Measurements from ENCODE around the gene SCG5.

SCG5 gene

GRCh38 chr15:32733281-32733680 is 91.8 kb downstream of the SCG5 start:
- TF ChIP-seq, protein P1, sequence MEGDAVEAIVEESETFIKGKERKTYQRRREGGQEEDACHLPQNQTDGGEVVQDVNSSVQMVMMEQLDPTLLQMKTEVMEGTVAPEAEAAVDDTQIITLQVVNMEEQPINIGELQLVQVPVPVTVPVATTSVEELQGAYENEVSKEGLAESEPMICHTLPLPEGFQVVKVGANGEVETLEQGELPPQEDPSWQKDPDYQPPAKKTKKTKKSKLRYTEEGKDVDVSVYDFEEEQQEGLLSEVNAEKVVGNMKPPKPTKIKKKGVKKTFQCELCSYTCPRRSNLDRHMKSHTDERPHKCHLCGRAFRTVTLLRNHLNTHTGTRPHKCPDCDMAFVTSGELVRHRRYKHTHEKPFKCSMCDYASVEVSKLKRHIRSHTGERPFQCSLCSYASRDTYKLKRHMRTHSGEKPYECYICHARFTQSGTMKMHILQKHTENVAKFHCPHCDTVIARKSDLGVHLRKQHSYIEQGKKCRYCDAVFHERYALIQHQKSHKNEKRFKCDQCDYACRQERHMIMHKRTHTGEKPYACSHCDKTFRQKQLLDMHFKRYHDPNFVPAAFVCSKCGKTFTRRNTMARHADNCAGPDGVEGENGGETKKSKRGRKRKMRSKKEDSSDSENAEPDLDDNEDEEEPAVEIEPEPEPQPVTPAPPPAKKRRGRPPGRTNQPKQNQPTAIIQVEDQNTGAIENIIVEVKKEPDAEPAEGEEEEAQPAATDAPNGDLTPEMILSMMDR (conservative IDR thresholded peaks at IDR 0.05; ENCODE audit: control insufficient read depth, insufficient read depth, low read depth, low read length), result no peak
- DNase-seq (ENCODE audit: low read depth), result no peak
- no peak overlapping the region for H3K4me3 ChIP-seq (ENCODE audit: control insufficient read depth, low read depth, low read length)

- H3K4me3 ChIP-seq (ENCODE audit: control insufficient read depth, low read depth, low read length), result no peak overlapping the region
- TF ChIP-seq, protein P1 (conservative IDR thresholded peaks at IDR 0.05; ENCODE audit: control insufficient read depth, insufficient read depth, low read depth, low read length), result no peak
- no peak for DNase-seq (ENCODE audit: low read depth)
Measured at GRCh38 chr15:32735989-32736700, 94.6 kb downstream of the SCG5 start.

GRCh38 chr15:32736701-32737061 is 95.2 kb downstream of the SCG5 start:
- DNase-seq (ENCODE audit: low read depth), result no peak
- TF ChIP-seq, protein P1 (conservative IDR thresholded peaks at IDR 0.05; ENCODE audit: control insufficient read depth, insufficient read depth, low read depth, low read length), result no peak

DNA sequence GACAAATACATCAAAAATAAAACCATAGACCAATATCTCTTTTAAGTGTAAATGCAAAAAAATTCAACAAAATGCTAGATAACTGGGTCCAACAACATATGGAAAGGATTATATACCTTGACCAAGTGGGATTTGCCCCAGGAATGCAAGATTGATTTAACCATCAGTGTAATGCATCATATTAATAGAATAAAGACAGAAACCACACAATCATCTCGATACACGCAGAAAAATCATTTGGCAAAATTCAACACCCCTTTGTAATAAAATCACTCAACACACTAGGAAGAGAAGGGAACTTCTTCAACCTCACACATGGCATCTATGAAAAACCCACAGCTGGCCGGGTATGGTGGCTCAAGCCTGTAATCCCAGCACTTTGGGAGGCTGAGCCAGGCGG is 95.8 kb downstream of the SCG5 start:
- TF ChIP-seq, protein P1 (conservative IDR thresholded peaks at IDR 0.05; ENCODE audit: control insufficient read depth, insufficient read depth, low read depth, low read length), result no peak
- no peak for DNase-seq (ENCODE audit: low read depth)
- no peak overlapping the region for H3K4me3 ChIP-seq (ENCODE audit: control insufficient read depth, low read depth, low read length)

More at GRCh38 chr15:32736701-32737061, 95.2 kb downstream of the SCG5 start:
- H3K4me3 ChIP-seq (ENCODE audit: control insufficient read depth, low read depth, low read length), result no peak overlapping the region

- no peak overlapping the region for H3K4me3 ChIP-seq (ENCODE audit: control insufficient read depth, low read depth, low read length)
- TF ChIP-seq, protein P1 (conservative IDR thresholded peaks at IDR 0.05; ENCODE audit: control insufficient read depth, insufficient read depth, low read depth, low read length), result no peak
- DNase-seq (ENCODE audit: low read depth), result no peak
Measured at GRCh38 chr15:32738666-32739065, 97.2 kb downstream of the SCG5 start.

- no peak overlapping the region for H3K4me3 ChIP-seq (ENCODE audit: control insufficient read depth, low read depth, low read length)
- no peak for DNase-seq (ENCODE audit: low read depth)
- TF ChIP-seq, protein P1 (conservative IDR thresholded peaks at IDR 0.05; ENCODE audit: control insufficient read depth, insufficient read depth, low read depth, low read length), result no peak
Measured at GRCh38 chr15:32739522-32740063, 98.1 kb downstream of the SCG5 start.

Data from fibroblast of mammary gland (primary cell).